22Rv1 (cell line): ENCODE data around the gene EZH1.

Source experiments
- CTCF ChIP-seq: fragments of 450-650 bp; IDR thresholded peaks from 2 replicates; pipeline ENCODE4 v1.5.1; 2017; ENCODE audit warnings: mild to moderate bottlenecking
- ZFX ChIP-seq: fragments of 450-650 bp; IDR thresholded peaks from 2 replicates; pipeline ENCODE4 v1.6.1; 2017; ENCODE audit warnings: antibody characterized with exemption, borderline replicate concordance

DNA sequence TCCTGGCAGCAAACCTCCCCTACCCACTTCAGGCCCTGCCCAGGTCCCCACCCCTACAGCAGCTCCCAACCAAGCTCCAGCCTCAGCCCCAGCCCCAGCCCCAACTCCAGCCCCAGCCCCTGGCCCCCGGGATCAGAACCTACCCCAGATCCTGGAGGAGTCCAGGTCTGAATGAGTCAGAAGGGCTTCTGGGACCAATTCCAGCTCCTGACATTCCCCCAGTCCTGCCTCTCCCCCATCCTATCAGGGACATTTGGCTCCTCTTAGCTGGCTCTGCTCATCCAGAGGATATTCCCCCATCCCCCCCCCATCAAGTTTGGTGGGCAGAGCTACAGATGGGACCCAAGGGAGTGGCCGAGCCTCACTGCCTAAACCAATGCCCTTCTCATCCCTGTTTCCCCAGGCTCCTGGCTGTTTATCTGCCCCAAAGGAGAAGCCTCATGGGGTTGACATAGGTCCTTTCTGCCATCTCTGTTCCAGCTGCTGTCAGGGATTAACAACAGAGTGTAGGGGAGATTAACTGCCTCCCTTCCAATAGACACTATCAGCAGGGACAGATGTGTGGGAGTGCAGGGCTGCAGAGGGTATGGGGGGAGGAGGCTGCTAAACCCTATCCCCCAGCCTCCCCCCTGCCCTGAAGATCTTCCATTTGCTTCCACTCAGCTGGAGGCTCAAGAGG is 46.0 kb downstream of the EZH1 start:
- TF ChIP-seq CTCF: no peak
- no peak for TF ChIP-seq ZFX
